NCI-H1417 treated with DMSO at 0.1 percent for 48 hours (cell line): ENCODE data around the gene TRIM26.

Source experiments
- DNase-seq: peaks from one replicate; lab custom pipeline; 2025; lab: John Stamatoyannopoulos, UW

TRIM26 gene

GRCh38 chr6:30211306-30211705 is 1.9 kb downstream of the TRIM26 start:
- no peak for DNase-seq

- no peak for DNase-seq
Measured at GRCh38 chr6:30207619-30208295, 5.4 kb downstream of the TRIM26 start.

DNA sequence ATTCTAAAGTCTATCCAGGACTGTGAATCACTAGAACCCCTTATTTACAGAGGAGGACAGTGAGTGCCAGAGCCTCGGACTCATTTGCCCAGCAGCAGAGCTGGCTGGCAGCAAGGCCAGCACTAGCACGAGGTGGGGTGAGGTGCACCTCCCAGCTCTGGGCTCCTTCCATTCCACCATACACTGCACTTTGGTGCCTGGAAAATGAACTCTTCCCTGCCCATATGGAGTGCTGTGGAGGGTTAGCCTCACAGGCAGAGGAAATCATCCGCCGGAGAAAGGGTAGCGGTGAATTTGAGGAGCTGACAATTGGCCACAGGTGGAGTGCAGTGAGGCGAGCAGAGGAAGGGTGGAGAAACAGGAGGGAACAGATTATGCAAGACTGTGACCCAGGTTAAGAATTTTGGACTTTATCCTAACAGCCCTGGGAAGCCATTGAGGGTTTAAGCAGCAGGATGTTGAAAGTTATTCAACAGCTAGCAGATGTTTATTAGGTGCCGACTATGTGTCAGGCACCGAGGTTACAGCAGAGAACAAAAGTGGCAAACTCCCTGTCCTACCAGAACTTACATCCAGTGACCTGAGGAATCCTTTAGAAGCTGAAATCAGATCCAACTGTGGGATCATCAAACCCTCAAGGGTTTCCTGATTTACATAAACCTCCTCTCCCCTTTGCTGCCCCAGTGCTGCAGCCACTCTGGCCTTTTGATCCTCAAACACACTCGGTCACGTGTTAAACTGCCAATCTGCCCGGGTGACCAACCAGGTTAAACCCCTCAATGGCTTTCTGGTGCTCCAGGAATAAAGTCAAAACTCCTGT is 6.2 kb downstream of the TRIM26 start:
- no peak for DNase-seq

- no peak for DNase-seq
Measured at GRCh38 chr6:30206152-30206551, 7.1 kb downstream of the TRIM26 start.

- no peak for DNase-seq
Measured at GRCh38 chr6:30204116-30204515, 9.1 kb downstream of the TRIM26 start.

GRCh38 chr6:30202366-30202765 is 10.8 kb downstream of the TRIM26 start:
- no peak for DNase-seq

DNA sequence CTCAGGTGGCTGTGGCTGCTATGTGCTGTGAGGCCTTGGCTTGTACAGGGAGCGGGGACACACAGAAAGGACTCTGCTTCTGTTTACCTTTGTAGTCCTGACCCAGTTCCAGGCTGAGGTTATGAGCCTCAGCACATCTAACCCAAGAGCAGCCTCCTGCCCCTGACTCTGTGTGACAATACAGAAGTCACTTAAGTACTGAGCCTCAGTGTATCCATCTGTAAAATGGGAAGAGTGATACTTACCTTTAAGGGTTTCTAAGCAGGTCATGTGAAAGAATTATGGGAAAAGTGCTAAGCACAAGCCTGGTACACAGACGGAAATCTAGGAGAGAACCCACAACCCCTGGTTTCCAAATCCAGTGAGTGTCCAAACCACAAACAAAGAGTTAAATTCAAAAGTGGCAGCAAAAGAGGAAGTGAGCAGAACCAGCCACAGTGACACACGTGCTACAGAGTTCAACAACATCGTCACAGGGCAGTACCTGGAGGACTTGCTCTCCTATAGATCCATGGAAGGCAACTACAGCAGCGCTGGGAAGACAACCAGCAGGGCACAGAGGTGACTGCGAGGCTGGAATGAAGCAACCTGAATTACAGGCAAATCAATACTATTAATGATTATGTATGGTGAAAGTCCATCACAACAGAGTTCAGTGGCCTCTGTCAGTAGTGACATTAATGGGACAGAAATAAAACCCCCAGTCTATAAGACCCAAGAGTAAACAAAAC is 12.5 kb downstream of the TRIM26 start:
- no peak for DNase-seq

DNA sequence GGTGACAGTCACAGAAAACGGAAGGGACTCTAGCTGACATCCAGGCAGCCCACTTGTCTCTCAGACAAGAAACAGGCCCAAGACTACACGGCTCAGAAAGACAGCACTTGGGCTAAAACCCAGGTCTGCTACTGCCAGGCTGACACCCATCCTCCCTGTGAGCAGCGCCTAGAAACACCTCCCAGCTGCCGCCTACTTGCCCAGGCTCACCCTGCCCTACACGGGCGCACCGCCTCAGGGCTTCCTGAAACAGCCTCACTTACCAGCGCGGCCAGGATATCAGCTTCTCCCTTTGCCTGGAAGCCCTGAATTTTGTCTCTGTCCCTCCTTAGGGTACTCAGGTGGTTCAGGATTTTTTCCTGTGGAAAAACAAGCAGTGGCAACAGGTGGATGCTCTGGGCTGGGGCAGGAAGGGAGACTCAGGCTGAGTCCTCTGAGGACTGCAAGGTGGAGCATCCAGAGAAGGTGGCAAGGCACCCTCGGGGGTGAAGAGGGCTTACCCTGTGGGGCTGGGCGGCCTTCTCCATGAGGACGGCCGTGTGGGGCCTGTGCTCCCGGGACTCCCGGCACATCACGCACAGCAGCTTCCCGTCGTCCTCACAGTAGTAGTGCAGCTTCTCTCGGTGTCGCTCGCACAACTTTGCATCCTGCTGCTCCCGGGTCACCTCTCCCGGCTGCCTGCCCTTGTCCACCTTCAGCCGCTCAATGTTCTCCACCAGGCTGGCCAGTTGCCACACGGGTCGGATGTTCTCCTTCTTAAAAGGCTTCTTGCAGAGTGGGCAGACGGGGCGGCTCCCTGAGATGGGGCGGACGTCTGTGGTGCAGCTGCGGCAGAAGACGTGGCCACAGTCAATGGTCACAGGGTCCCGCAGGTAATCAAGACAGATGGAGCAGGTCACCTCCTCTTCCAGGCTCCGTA is 14.8 kb downstream of the TRIM26 start:
- no peak for DNase-seq

- DNase-seq = no peak
Measured at GRCh38 chr6:30196376-30196775, 16.8 kb downstream of the TRIM26 start.

DNA sequence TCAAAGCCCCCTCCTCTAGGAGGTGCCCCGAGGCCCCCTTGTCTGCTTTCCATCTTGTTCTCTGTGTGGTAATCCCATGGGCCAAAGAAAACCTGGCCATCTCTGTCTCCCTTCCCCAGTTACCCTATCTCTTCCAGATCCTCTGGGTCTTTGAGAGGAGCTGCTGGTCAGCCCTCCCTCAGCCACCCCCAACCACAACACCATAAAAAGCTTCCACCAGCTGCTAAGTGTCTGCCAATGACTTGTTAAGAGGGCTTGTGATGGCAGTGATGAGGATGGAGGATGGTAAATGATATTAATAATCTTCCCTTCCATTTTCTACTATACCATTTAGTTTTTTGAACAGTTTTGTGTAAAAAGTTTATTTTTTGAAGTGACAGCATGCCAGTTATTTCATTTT is 17.3 kb downstream of the TRIM26 start:
- DNase-seq = no peak

GRCh38 chr6:30194797-30195690 is 18.2 kb downstream of the TRIM26 start:
- no peak for DNase-seq

DNA sequence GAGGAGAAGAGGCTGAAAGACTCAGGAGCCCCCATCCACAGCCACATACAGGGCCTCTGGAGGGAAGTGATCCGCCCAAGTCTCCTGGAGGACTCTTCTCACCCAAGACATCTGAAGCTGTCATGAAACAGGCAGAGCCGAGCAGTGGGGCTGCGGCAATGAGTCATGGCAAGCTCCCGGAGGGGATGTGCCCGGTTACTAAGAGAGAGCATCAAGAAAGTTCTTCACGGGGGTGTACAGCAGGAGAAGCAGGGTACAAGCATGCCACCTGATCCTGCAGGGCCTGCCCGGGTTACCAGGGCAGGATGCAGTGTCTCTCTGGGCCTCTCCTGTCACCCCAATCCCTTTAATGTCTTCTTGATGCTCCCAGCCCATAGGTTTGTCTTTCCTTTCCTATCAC is 21.1 kb downstream of the TRIM26 start:
- DNase-seq = no peak

DNA sequence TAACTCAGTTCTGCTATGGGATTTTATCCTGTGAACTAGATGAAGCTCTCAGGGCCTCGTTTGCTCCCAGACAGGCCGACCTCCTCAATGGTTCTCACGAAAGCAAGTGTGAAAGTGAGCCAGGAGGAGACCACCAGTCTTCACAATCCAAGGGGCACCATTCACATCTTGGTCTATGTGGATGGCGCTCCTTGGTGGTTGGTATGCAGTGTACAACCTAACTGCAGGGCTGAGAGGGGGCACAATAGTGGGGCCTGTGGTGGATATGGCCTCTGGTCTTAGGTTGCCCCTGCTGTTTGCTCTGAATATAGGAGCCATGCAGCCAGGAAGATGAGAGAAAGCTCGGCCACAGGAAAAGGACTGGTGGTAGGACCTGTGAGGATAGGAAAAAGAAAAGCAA is 24.7 kb downstream of the TRIM26 start:
- no peak for DNase-seq

- no peak for DNase-seq
Measured at GRCh38 chr6:30185846-30186484, 27.2 kb downstream of the TRIM26 start.

- no peak for DNase-seq
Measured at GRCh38 chr6:30184417-30185031, 28.7 kb downstream of the TRIM26 start.

DNA sequence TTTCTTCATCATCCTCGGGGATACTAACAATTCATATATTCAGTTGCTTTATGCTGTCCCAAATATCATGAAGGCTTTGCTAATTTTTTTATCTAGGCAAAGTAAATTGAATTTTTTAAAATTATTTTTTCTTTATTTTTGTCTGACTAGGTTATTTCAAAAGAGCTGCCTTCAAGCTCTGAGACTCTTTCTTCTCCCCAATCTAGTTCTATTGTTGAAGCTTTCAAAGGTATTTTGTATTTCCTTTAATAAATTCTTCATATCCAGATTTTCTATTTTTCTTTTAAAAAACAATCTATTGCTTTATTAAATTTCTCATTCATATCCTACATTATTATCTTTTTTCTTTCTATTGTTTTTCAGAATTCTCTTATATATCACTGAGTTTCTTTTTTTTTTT is 33.1 kb downstream of the TRIM26 start:
- DNase-seq = no peak

GRCh38 chr6:30178837-30179236 is 34.4 kb downstream of the TRIM26 start:
- DNase-seq = no peak

- DNase-seq = no peak
Measured at GRCh38 chr6:30175765-30176164, 37.4 kb downstream of the TRIM26 start.

DNA sequence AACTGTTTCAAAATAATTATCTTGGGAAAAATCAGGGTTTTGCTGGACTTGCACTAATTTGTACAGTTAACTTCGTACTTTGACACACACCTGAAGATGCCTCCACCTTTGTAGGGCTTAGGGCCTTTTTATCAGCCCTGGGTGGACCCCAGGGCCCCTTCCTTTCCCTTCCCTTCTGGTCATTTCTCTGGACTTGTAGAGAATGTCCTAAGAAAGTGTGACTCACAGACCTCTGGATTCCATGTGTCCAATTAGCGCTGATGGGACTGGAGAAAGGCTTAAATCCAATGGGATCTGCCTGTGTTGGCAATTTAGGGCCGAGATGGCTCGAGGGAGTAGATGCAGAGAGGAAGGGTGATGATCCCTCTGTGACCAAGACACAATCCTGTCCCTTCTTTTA is 40.5 kb downstream of the TRIM26 start:
- no peak for DNase-seq
